ENCODE results near the gene CABP2.
"Not testable (repeated sequence)": the region's sequence is repeated elsewhere in the genome, so short reads cannot be mapped to it uniquely, and the experiment has no call there.

Gene CABP2

GRCh38 chr11:67494371-67495233 lies 28.6 kb downstream of the CABP2 start:
- DNase-seq (ENCODE audit: low read depth in 2 of 2): no peak

- no peak for DNase-seq (ENCODE audit: low read depth in 2 of 2)
Measured at GRCh38 chr11:67493548-67494370, 29.5 kb downstream of the CABP2 start.

GRCh38 chr11:67492801-67493547 lies 30.3 kb downstream of the CABP2 start:
- DNase-seq (ENCODE audit: low read depth in 2 of 2): no peak

- no peak for DNase-seq (ENCODE audit: low read depth in 2 of 2)
Measured at GRCh38 chr11:67492069-67492727, 31.0 kb downstream of the CABP2 start.

GRCh38 chr11:67491276-67492068 lies 31.8 kb downstream of the CABP2 start:
- DNase-seq (ENCODE audit: low read depth in 2 of 2): no peak

- no peak for DNase-seq (ENCODE audit: low read depth in 2 of 2)
Measured at GRCh38 chr11:67490727-67491065, 32.5 kb downstream of the CABP2 start.

GRCh38 chr11:67489885-67490726 lies 33.1 kb downstream of the CABP2 start:
- no peak for DNase-seq (ENCODE audit: low read depth in 2 of 2)

GRCh38 chr11:67489203-67489884 lies 33.9 kb downstream of the CABP2 start:
- no peak for DNase-seq (ENCODE audit: low read depth in 2 of 2)

GRCh38 chr11:67486481-67487195 lies 36.6 kb downstream of the CABP2 start:
- no peak for DNase-seq (ENCODE audit: low read depth in 2 of 2)

- not testable (repeated sequence) for DNase-seq (ENCODE audit: low read depth in 2 of 2)
Measured at GRCh38 chr11:67485873-67486361, 37.3 kb downstream of the CABP2 start.

- peak in 1 of 2 donors; percentile 39 for DNase-seq (ENCODE audit: low read depth in 2 of 2)
Measured at GRCh38 chr11:67484847-67485311, 38.4 kb downstream of the CABP2 start.

- DNase-seq (ENCODE audit: low read depth in 2 of 2): no peak
Measured at GRCh38 chr11:67483831-67484665, 39.2 kb downstream of the CABP2 start.

GRCh38 chr11:67482827-67483798 lies 40.1 kb downstream of the CABP2 start, which contains the start of gene AIP:
Gene AIP, plus strand, starts transcription at chr11:67483026. Its CDS starts 133 bp downstream, at chr11:67483159.
- peak; percentile 90 to 94 for DNase-seq (ENCODE audit: low read depth in 2 of 2)

GRCh38 chr11:67482275-67482826 lies 40.9 kb downstream of the CABP2 start:
- no peak for DNase-seq (ENCODE audit: low read depth in 2 of 2)

- not testable (repeated sequence) for DNase-seq (ENCODE audit: low read depth in 2 of 2)
Measured at GRCh38 chr11:67477344-67478050, 45.7 kb downstream of the CABP2 start.
